Stimulated activated naive B cell treated with anti-CD40 and anti-IgM and Interleukin-4, amounts not matched to agents 10 μg/mL and 1 μg/mL and 100 μg/mL, for 72 hours (primary cell): ENCODE measurements around the gene GRIN3B.
A peak's percentile ranks its signal among the peaks of the same experiment; 100 is the strongest.
"Not testable (repeated sequence)": the region's sequence is repeated elsewhere in the genome, so short reads cannot be mapped to it uniquely, and the experiment has no call there.

Experiments
- ATAC-seq, 2 donors: fragments of 150-1000 bp; cut with Tn5 transposase; replicated peaks; 2 replicates each; pipeline ENCODE4 v1.10.0; 2021; ENCODE audit warnings: moderate library complexity in 1 of 2
- DNase-seq: peaks from one replicate; pipeline ENCODE4 v3.0.0; 2021
- H3K27ac Mint-ChIP-seq: one replicate; pipeline ENCODE4 v1.8.0; 2022; ENCODE audit warnings: mild to moderate bottlenecking, mixed read lengths
- H3K27me3 Mint-ChIP-seq, 2 donors: one replicate each; pipeline ENCODE4 v1.8.0; 2022; ENCODE audit warnings: mixed read lengths in 2 of 2
- H3K36me3 Mint-ChIP-seq, 2 donors: one replicate each; pipeline ENCODE4 v1.8.0; 2022; ENCODE audit warnings: mixed read lengths in 2 of 2, mild to moderate bottlenecking in 1 of 2
- H3K4me1 Mint-ChIP-seq, 2 donors: one replicate each; pipeline ENCODE4 v1.8.0; 2022; ENCODE audit warnings: mixed read lengths in 2 of 2, mild to moderate bottlenecking in 1 of 2
- H3K4me3 Mint-ChIP-seq, 2 donors: one replicate each; pipeline ENCODE4 v1.8.0; 2022; ENCODE audit warnings: mild to moderate bottlenecking in 2 of 2, mixed read lengths in 2 of 2, moderate library complexity in 1 of 2
- H3K9me3 Mint-ChIP-seq, 2 donors: one replicate each; pipeline ENCODE4 v1.8.0; 2022; ENCODE audit warnings: mixed read lengths in 2 of 2, mild to moderate bottlenecking in 1 of 2

GRIN3B gene

DNA sequence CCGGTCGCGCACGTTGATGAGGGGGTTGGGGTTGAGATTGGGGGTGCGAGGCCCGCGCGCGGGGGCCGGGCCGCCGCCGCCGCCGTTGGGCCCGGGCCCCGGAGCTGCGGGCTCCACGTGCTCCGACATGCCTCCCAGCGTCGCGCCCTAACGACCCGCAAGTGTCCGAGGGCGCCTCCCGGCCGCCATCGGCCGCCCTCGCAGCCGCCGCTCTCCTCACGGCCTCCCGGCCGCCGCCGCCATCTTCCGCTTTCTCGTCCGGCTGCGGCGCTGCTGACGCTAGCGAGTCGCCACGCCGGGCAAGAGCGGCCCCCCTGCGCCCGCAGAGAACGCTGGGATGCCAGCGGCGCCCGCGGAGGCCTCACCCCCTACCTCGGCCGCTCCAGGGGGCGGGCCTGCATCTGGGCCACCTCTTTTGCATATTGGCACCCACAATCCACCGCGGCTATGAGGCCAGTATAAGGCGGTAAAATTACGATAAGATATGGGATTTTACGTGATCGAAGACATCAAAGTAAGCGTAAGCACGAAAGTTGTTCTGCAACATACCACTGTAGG, 20.7 kb downstream of the GRIN3B start, which contains the start of gene TMEM259:
TMEM259 (minus strand) TSS at position 256 of the 558 bp plus-strand sequence; CDS start at position 129, 127 bp downstream.
- peak; percentile 86 to 93 for ATAC-seq
- H3K4me3 Mint-ChIP-seq, result peak within 1 kb of the TSS; percentile 85 to 96
- peak within 1 kb of the TSS; percentile 100 for H3K27ac Mint-ChIP-seq
- peaks cover 26 to 52% of the 10 kb centered on the region in 2 donors for H3K4me1 Mint-ChIP-seq
- H3K27me3 Mint-ChIP-seq, result peaks cover 0 to 6% of the 10 kb centered on the region in 2 donors
- H3K36me3 Mint-ChIP-seq, result peaks cover 18 to 27% of the 10 kb centered on the region in 2 donors
- H3K9me3 Mint-ChIP-seq, result no peaks in the 10 kb centered on the region
- peak; percentile 95 for DNase-seq

DNA sequence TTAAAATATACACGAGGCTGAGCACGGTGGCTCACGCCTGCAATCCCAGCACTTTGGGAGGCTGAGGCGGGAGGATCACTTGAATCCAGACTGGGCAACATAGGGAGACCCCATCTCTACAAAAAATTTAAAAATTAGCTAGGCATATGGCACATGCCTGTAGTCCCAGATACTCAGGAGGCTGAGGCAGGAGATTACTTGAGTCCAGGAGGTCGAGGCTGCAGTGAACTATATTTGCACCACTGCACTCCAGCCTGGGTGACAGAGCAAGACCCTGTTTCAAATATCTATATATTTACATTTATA, 23.6 kb downstream of the GRIN3B start:
- H3K27me3 Mint-ChIP-seq, ATAC-seq, H3K9me3 Mint-ChIP-seq, DNase-seq, H3K4me3 Mint-ChIP-seq: not testable (repeated sequence)
- Mint-ChIP-seq H3K36me3 (peaks cover 22 to 25% of the 10 kb centered on the region in 2 donors), H3K27ac (peak overlapping the region; percentile 56), H3K4me1 (peaks cover 17 to 31% of the 10 kb centered on the region in 2 donors)

DNA sequence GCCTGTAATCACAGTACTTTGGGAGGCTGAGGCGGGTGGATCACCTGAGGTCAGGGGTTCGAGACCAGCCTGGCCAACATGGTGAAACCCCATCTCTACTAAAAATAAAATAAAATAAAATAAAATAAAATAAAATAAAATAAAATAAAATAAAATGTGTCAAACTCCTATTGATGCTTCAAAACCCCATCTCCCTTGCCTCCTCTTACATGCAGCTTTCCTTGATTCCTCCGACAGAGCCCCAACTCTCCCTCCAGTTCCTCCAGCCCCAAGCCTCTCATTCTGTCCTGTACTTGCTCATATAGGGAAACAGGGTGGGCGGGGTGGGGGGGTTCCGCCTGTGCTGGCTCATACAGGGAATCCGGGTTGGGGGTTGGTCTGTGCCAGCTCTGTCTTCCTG, 24.9 kb downstream of the GRIN3B start:
- H3K27ac Mint-ChIP-seq, H3K27me3 Mint-ChIP-seq, H3K9me3 Mint-ChIP-seq, ATAC-seq, DNase-seq, H3K4me3 Mint-ChIP-seq: not testable (repeated sequence)
- peaks cover 18 to 26% of the 10 kb centered on the region in 2 donors for H3K36me3 Mint-ChIP-seq
- H3K4me1 Mint-ChIP-seq, result peaks cover 20 to 28% of the 10 kb centered on the region in 2 donors

DNA sequence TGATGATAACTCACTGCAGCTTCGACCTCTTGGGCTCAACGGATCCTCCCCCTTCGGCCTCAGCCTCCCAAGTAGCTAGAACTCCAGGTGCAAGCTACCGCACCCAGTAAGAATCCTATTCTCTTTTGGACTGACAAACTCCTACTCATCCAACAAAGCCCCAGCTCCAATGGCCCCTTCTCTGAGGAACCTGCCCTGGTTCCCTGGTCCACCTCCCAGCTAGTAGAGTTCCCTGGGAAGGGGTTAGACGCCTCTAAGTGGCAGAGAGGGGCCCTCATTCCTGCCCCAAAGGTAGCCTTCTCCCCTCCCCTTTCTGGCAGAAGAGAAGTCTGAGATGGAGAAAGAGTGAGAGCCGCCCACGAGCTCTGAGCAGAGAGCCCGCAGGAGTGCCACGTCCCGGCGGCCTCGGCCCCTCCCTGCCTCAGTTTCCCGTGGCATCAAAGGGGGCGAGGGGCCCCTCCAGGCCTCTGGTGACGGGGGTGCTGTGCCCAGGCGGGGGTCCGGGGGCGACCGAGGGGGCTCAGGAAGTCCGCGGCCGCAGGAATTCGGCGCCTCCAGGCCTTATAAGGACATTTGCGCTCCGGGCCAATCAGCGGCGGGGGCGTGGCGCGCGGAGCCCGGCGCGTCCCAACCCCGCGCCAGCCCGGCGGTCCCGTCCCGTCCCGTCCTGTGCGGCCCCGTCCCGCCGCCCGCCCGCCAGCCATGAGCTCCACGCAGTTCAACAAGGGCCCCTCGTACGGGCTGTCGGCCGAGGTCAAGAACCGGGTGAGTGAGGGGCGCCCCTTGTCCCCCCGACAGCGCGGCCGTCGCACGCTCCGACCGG, 26.0 kb downstream of the GRIN3B start, which contains the start of gene CNN2:
CNN2 (plus strand) TSS at position 649 of the 823 bp plus-strand sequence; CDS start at position 703, 54 bp downstream.
- Mint-ChIP-seq H3K27me3 (peaks cover 0 to 6% of the 10 kb centered on the region in 2 donors), H3K9me3 (no peaks in the 10 kb centered on the region), H3K36me3 (peaks cover 15 to 28% of the 10 kb centered on the region in 2 donors), H3K4me1 (peaks cover 23 to 32% of the 10 kb centered on the region in 2 donors), H3K4me3 (peak within 1 kb of the TSS; percentile 96 to 97), H3K27ac (peak within 1 kb of the TSS; percentile 98)
- ATAC-seq (peak; percentile 65 to 72), DNase-seq (peak; percentile 66)

DNA sequence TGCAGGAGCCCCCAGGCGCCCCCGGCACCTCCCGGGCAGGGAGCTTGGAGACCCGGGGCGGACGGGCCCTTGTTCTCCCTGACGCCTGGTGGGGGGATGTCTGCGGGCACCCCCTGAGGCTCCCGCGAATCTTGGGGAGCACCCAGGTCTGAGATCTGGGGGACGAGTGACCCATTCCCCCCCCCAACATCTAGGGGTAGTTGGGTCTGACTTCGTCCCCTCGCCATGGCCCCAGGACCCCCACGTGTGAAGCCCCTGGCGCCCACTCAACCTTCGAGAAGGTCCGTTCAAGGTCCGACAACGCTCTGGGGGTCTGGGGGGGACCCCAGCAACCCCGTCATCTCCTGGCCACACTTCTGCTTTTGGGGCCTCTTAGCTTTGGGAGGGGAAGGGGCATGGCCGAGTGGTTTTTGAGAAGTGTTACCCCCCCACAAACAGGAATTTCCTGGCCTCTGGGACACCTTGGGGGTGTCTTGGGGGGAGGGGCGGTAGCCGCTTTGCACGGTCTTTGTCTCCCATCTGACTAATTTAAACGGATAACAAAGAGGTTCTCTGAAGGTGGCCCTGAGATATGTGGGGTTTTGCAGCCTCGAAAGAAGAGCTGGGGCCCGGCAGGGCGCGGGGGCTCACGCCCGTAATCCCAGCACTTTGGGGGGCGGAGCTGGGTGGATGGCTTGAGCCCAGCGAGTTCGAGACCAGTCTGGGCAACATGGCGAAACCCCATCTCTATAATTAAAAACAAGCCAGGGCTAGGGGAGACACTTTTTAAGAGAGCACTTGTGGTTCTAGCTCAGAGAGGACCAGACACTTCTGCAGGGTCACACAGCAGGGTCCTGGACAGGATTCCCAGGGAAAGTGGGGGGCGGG, 26.8 kb downstream of the GRIN3B start:
- peak overlapping the region; percentile 96 to 97 for H3K4me3 Mint-ChIP-seq
- peaks cover 18 to 26% of the 10 kb centered on the region in 2 donors for H3K4me1 Mint-ChIP-seq
- peaks cover 16 to 24% of the 10 kb centered on the region in 2 donors for H3K36me3 Mint-ChIP-seq
- peak overlapping the region; percentile 97 for H3K27ac Mint-ChIP-seq
- peak; percentile 35 to 36 for ATAC-seq
- H3K27me3 Mint-ChIP-seq, result no peaks in the 10 kb centered on the region
- no peak for DNase-seq
- no peaks in the 10 kb centered on the region for H3K9me3 Mint-ChIP-seq

DNA sequence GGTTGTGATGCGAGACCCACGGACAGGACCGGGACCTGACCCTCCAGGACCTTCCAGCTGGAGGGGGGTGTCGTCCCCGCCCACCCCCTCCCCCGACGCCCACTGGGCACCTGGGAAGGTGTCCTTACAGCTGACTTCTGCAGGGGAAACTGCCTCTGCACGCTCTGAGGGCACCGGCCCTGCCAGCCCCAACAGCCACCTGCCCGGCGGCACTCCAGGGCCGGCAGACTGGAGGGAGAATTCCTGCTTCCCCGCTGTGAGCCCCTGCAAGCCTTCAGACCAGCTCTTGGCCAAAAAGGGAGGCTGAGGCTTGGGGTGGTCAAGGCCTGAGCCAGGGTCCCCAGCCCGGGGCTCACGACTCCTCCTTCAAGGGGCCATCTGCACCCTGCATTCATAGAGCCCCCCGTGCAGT, 27.4 kb downstream of the GRIN3B start:
- Mint-ChIP-seq H3K4me3 (peak overlapping the region; percentile 96 to 97), H3K27me3 (no peaks in the 10 kb centered on the region), H3K9me3 (no peaks in the 10 kb centered on the region), H3K36me3 (peaks cover 23 to 31% of the 10 kb centered on the region in 2 donors), H3K4me1 (peaks cover 22 to 31% of the 10 kb centered on the region in 2 donors), H3K27ac (peak overlapping the region; percentile 59)
- DNase-seq, result no peak
- ATAC-seq, result peak; percentile 17

DNA sequence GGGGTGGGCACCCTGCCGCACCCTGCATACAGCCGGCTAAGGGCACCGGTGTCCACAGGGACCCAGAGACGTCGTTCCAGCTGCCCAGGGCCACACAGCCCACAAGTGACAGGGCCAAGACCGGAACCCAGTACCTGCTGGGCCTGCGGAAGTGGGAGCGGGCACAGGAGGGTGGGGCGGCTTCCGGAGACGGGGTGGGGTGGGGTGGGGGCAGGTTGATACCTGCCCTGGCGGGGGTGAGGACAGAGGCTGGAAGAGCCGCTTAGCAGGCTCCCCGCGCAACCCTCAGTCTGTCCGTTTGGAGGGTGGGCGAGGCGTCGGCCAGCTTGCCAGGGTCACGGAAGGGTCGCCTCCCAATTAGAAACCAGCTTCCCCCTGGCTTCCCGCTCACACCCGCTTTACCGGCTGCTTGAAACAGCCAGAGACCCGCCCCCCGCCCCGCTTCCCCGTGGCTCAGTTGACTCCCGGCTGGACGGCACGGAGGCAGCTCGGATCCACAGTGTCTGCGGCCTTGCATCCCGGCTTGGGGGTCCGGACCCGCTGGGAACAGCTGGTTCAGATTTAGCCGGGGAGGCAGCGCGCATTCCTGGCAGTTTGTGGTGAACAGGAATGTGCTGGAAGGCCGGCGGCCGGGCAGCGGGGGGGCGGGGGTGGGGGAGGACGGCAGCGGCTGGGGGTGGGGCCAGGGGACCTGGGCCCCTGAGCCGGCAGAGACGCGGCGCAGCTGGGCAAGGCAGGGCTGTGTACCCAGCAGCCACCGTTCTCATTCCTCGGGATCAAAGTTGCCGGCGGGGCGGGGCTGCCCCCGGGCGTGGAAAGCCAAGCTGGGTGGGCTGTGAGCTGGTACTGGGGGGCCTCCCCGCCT, 28.1 kb downstream of the GRIN3B start:
- H3K27ac Mint-ChIP-seq, result peak overlapping the region; percentile 59
- H3K27me3 Mint-ChIP-seq, result no peaks in the 10 kb centered on the region
- peaks cover 26 to 37% of the 10 kb centered on the region in 2 donors for H3K36me3 Mint-ChIP-seq
- no peak for DNase-seq
- peaks cover 0 to under 1% of the 10 kb centered on the region in 2 donors for H3K9me3 Mint-ChIP-seq
- H3K4me3 Mint-ChIP-seq, result peak overlapping the region; percentile 96 to 97
- peaks cover 22 to 34% of the 10 kb centered on the region in 2 donors for H3K4me1 Mint-ChIP-seq
- peak; percentile 50 to 60 for ATAC-seq

DNA sequence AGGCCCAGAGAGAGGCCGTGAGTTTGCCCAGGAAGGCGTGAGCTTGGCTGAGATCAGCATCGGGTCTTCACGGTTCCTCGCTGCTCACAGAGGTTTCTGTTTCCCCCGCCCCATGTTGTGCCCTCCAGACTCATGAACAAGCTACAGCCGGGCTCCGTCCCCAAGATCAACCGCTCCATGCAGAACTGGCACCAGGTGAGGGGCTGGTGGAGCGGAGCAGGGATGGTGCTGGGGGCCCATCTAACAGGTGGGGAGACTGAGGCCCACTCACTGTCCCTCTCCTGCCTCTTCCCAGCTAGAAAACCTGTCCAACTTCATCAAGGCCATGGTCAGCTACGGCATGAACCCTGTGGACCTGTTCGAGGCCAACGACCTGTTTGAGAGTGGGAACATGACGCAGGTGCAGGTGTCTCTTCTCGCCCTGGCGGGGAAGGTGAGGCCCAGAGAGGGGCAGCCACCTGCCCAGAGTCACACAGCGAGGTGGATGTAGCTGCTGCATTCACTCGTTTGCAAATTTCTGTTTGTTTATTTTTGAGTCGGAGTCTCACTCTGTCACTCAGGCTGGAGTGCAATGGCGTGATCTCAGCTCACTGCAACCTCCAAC, 32.1 kb downstream of the GRIN3B start:
- DNase-seq (no peak), ATAC-seq (no peak)
- Mint-ChIP-seq H3K4me3 (no peak overlapping the region), H3K4me1 (peaks cover 32 to 55% of the 10 kb centered on the region in 2 donors), H3K36me3 (peaks cover 43 to 61% of the 10 kb centered on the region in 2 donors), H3K9me3 (peaks cover 2 to 6% of the 10 kb centered on the region in 2 donors), H3K27me3 (no peaks in the 10 kb centered on the region), H3K27ac (no peak overlapping the region)

DNA sequence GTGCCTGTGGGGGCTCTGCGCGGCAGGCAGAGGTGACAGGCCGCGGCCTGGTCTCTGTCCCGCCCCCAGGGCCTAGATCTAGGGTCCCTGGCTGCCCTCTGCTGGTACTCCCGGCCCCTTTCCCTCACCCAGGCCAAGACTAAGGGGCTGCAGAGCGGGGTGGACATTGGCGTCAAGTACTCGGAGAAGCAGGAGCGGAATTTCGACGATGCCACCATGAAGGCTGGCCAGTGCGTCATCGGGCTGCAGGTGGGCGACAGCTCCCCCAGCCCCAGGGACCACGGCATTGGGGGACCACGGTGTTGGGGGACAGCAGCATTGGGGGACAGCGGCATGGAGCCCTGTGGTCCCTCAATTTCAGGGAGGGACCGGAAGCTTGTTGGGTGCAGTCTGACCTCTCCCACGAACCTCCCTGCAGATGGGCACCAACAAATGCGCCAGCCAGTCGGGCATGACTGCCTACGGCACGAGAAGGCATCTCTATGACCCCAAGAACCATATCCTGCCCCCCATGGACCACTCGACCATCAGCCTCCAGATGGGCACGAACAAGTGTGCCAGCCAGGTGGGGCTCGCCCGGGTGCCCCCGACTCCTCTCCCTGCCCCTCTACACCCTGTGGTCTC, 35.9 kb downstream of the GRIN3B start:
- no peak for ATAC-seq
- Mint-ChIP-seq H3K4me1 (peaks cover 44 to 70% of the 10 kb centered on the region in 2 donors), H3K4me3 (no peak overlapping the region)

DNA sequence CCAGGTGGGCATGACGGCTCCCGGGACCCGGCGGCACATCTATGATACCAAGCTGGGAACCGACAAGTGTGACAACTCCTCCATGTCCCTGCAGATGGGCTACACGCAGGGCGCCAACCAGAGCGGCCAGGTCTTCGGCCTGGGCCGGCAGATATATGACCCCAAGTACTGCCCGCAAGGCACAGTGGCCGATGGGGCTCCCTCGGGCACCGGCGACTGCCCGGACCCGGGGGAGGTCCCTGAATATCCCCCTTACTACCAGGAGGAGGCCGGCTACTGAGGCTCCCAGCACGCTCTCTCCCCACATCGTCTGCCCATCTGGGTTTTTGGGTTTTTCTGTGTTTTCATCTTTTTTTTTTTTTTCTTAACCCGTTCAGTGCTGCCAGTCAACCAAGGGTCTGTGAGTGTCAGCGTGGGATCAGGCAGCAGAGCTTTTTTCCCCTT, 37.4 kb downstream of the GRIN3B start:
- peak; percentile 42 for DNase-seq
- Mint-ChIP-seq H3K4me3 (peak overlapping the region; percentile 65 to 84), H3K4me1 (peaks cover 43 to 74% of the 10 kb centered on the region in 2 donors), H3K27ac (peak overlapping the region; percentile 99), H3K27me3 (no peaks in the 10 kb centered on the region), H3K36me3 (peaks cover 48 to 58% of the 10 kb centered on the region in 2 donors), H3K9me3 (peaks cover 3 to 6% of the 10 kb centered on the region in 2 donors)
- ATAC-seq, result peak; percentile 3 to 7

More for the DNA sequence above, 35.9 kb downstream of the GRIN3B start:
- Mint-ChIP-seq H3K36me3 (peaks cover 54 to 62% of the 10 kb centered on the region in 2 donors), H3K9me3 (peaks cover 3 to 6% of the 10 kb centered on the region in 2 donors), H3K27ac (peak overlapping the region; percentile 44), H3K27me3 (no peaks in the 10 kb centered on the region)
- no peak for DNase-seq

DNA sequence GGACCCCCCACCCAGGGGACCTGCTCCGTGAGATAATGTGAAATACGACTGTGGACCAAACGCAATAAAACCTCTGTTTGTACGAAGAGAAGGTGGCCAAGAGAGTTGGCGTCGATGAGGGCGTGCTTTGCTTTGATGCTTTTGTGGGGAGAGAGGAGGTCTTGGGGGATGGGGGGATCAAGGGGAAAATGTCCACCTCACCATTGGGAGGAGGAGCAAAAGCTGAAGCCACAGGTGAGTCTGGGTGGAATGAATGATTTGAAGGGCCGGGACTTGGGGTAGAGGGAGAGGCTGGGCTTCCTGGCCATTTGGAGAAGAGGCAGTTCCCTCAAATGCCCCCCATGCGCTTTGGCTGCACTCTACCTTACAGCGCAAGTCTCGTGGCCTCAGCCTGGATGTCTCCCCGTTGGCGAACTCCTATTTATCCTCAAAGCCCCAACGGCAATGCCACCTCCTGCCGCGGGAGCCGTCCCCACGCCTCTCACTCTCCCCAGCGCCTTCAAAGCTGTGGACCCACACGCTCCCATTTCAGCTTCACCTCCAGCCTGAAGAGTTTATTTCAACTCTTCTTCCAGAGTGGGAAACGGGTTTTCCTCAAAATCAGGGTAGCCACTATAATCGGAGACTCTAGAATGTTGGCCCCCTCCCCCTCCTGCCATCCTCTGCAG, 38.9 kb downstream of the GRIN3B start:
- no peaks in the 10 kb centered on the region for H3K27me3 Mint-ChIP-seq
- no peak for DNase-seq
- peaks cover 1 to 3% of the 10 kb centered on the region in 2 donors for H3K9me3 Mint-ChIP-seq
- no peak for ATAC-seq
- peaks cover 43 to 52% of the 10 kb centered on the region in 2 donors for H3K36me3 Mint-ChIP-seq
- H3K4me1 Mint-ChIP-seq, result peaks cover 40 to 70% of the 10 kb centered on the region in 2 donors
- H3K27ac Mint-ChIP-seq, result peak overlapping the region; percentile 99
- peak overlapping the region; percentile 84 to 98 for H3K4me3 Mint-ChIP-seq
